Lung (tissue), 12 donors: Measurements from ENCODE around the gene SYNE3. TPM values are rescaled to one million over a fixed set of nuclear protein-coding genes. Genes with fewer than 3 reads are reported as not detected.

Experiments used
- ATAC-seq: fragments of 200-7000 bp; cut with Tn5 transposase; one replicate; pipeline ENCODE4 v1.9.1; 2020; ENCODE audit warnings: moderate number of reproducible peaks; ENCODE audit not compliant: insufficient read depth, low FRiP score
- DNase-seq, 3 donors: peaks; one replicate each; pipeline ENCODE4 v3.0.0-alpha.2; 2013 to 2017
- H3K27ac ChIP-seq, 2 donors: one replicate each; pipeline ENCODE4 v1.5.1; 2013; ENCODE audit warnings: mild to moderate bottlenecking in 2 of 2, moderate library complexity in 2 of 2, control low read depth in 1 of 2, inconsistent platforms in 1 of 2, low read depth in 1 of 2, low read length in 1 of 2
- H3K27me3 ChIP-seq, 3 donors: one replicate each; pipeline ENCODE4 v1.5.1; 2013; ENCODE audit warnings: low read length in 2 of 3; ENCODE audit not compliant: control insufficient read depth in 3 of 3, insufficient read depth in 3 of 3
- H3K36me3 ChIP-seq, 4 donors: one replicate each; pipeline ENCODE4 v1.5.1; 2013; ENCODE audit warnings: low read length in 4 of 4, mild to moderate bottlenecking in 1 of 4, moderate library complexity in 1 of 4; ENCODE audit not compliant: control insufficient read depth in 4 of 4, insufficient read depth in 4 of 4
- H3K4me1 ChIP-seq, 5 donors: one replicate each; pipeline ENCODE4 v1.5.1; 2013; ENCODE audit warnings: low read length in 5 of 5, mild to moderate bottlenecking in 2 of 5, moderate library complexity in 1 of 5; ENCODE audit not compliant: control insufficient read depth in 5 of 5, insufficient read depth in 5 of 5
- H3K4me3 ChIP-seq: one replicate; pipeline ENCODE4 v1.5.1; 2013; ENCODE audit warnings: mild to moderate bottlenecking, control low read depth, moderate library complexity
- H3K9ac ChIP-seq, 2 donors: one replicate each; pipeline ENCODE4 v1.5.1; 2013; ENCODE audit warnings: low read length in 2 of 2, control low read depth in 1 of 2; ENCODE audit not compliant: insufficient read depth in 1 of 2
- H3K9me3 ChIP-seq, 4 donors: one replicate each; pipeline ENCODE4 v1.5.1; 2013; ENCODE audit warnings: low read length in 3 of 4, mild to moderate bottlenecking in 1 of 4, moderate library complexity in 1 of 4; ENCODE audit not compliant: control insufficient read depth in 4 of 4, insufficient read depth in 3 of 4
- WGBS, 2 donors: extraction: QIAGEN DNeasy Blood & Tissue Kit; methylation state at CpG; one replicate each; pipeline ENCODE4 v1.1.7; 2013; 5-methylcytosine and 5-hydroxymethylcytosine counted together
- polyA plus RNA-seq, 2 donors: library from polyadenylated mRNA; stranded (reverse); fragments of 200-250 nt; gene quantifications; one replicate each; pipeline ENCODE4 v1.2.1, GENCODE V29; 2013
- total RNA-seq, 2 donors: library from RNA; depleted of rRNA in 1 of 2; stranded (reverse); fragments of >200 nt in 1 of 2; gene quantifications; one replicate each; pipeline ENCODE4 v1.2.1, GENCODE V29; 2014 to 2021
- TF ChIP-seq, protein P1 (sequence below): IDR thresholded peaks from 2 replicates; pipeline ENCODE4 v1.5.1; 2012; ENCODE audit warnings: mild to moderate bottlenecking; ENCODE audit errors: control extremely low read depth, extremely low read depth
- donor health status: control.
- donor health status: control.
- donor health status: Bipolar disorder and iron deficiency.
- donor health status: healthy.
- donor health status: DM: yes; HTN: yes; CAD: no.

The SYNE3 gene
- total and polyA plus RNA-seq, 4 donors, result 2.7 to 30.5 (median 6.1) TPM

DNA sequence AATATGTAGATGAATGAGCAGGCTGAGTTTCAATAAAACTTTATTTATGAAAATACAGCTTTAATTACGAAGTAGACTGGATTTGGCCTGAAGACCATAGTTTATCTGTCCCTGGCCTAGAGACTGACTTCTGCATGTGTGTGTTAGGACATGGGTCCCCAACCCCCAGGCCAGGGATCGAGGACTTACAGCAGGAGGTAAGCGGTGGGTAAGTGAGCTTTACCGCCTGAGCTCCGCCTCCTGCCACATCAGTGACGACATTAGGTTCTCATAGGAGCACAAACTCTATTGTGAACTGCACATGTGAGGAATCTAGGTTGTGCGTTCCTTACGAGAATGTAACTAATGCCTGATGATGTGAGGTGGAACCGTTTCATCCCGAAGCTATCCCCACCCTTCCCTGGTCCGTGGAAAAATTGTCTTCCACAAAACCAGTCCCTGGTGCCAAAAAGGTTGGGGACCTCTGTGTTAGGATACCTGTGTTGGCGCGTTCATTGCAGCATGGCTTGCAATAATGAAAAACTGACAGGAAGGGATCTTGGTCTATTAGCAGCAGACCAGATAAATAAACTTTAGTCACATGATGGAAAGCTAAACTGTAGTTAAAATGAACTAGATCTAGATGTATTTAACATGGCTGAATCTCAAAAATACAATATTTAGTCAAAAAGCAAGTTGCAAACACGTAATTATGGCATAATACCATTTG is 22.5 kb upstream of the SYNE3 start:
- TF ChIP-seq, protein P1, sequence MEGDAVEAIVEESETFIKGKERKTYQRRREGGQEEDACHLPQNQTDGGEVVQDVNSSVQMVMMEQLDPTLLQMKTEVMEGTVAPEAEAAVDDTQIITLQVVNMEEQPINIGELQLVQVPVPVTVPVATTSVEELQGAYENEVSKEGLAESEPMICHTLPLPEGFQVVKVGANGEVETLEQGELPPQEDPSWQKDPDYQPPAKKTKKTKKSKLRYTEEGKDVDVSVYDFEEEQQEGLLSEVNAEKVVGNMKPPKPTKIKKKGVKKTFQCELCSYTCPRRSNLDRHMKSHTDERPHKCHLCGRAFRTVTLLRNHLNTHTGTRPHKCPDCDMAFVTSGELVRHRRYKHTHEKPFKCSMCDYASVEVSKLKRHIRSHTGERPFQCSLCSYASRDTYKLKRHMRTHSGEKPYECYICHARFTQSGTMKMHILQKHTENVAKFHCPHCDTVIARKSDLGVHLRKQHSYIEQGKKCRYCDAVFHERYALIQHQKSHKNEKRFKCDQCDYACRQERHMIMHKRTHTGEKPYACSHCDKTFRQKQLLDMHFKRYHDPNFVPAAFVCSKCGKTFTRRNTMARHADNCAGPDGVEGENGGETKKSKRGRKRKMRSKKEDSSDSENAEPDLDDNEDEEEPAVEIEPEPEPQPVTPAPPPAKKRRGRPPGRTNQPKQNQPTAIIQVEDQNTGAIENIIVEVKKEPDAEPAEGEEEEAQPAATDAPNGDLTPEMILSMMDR, result no peak
- Histone ChIP-seq H3K36me3 (peaks cover 0 to 3% (median under 1%) of the 10 kb centered on the region in 4 donors), H3K4me3 (no peak overlapping the region), H3K9ac (no peak overlapping the region), H3K27ac (no peak overlapping the region), H3K4me1 (peaks cover 0 to 41% (median 14%) of the 10 kb centered on the region in 5 donors), H3K27me3 (no peaks in the 10 kb centered on the region), H3K9me3 (no peaks in the 10 kb centered on the region)
- no peak for DNase-seq
- ATAC-seq, result no peak
- 92 to 94% methylated on average over 14 of the region's 14 CpGs for WGBS, 2 donors

DNA sequence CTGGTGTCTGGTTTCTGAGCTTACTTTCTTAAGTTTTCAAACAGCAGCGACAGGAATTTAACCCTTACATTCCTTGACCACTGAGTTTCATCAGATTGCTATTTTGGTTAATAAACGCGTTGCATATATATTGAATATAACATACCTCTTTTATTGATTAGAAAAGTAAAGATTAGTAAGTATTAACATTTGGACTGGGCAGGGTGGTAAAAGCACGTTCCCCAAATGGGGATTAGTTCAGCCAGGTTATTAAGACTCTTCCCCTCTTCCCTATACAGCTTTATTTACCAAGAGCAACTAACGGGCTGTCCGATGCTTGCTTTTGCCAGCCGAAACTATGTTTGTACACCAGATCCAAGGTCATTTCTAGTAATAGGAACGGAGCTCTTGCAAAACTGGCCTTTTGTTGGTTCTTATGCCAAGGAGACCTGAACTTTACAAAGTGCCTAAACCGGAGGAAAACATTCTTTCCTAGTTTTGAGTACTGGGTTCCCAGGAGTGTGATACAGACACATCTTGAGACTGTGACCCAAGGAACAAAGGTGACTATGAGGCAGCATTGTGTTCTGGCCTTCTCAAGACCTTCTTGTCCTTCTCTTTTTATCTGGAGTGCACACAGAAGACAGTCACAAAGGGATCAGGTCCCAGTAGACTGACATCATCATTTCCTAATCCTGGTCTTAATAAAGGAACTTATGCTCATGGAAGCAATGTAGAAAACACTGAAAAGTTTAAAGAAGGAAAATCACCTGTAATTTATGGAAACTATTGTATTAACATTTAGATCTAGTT is 21.0 kb upstream of the SYNE3 start:
- Histone ChIP-seq H3K9me3 (no peaks in the 10 kb centered on the region), H3K27ac (peak overlapping the region in 1 of 2 donors; percentile 63), H3K36me3 (no peaks in the 10 kb centered on the region), H3K4me3 (no peak overlapping the region), H3K9ac (no peak overlapping the region), H3K4me1 (peaks cover 8 to 51% (median 21%) of the 10 kb centered on the region in 5 donors), H3K27me3 (no peaks in the 10 kb centered on the region)
- 74 to 84% methylated on average over 9 of the region's 9 CpGs for WGBS, 2 donors
- no peak for DNase-seq
- ATAC-seq, result no peak
- TF ChIP-seq, protein P1, result no peak

DNA sequence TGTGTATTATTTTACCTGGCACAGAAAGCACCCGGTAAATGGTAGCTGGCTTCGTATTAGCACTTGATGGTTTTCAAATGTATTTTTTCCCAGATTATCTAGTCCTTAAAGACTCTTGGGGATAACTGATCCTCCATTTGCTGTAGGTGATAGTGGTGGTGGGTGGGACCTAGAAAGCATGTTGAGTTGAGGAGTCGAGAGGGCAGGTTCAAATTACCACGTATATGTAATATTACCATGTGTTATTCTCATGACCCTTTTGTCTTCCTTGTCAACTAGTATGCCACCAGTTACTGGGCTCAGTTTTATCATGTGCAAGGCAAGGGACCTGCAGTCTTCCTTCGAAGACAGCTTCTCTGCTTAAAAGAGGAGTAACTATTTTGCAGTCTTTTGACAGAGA is 20.2 kb upstream of the SYNE3 start:
- Histone ChIP-seq H3K27me3 (no peaks in the 10 kb centered on the region), H3K36me3 (peaks cover 0 to 4% (median 0%) of the 10 kb centered on the region in 4 donors), H3K9ac (no peak overlapping the region), H3K4me3 (no peak overlapping the region), H3K9me3 (no peaks in the 10 kb centered on the region), H3K27ac (peak overlapping the region in 1 of 2 donors; percentile 45), H3K4me1 (peaks cover 11 to 52% (median 28%) of the 10 kb centered on the region in 5 donors)
- ATAC-seq (no peak), DNase-seq (no peak)
- TF ChIP-seq, protein P1, result no peak
- 79 to 82% methylated on average over 5 of the region's 5 CpGs for WGBS, 2 donors
